Karpas-422 (cell line): Measurements from ENCODE around the gene CHMP4A. TPM values are rescaled to one million over a fixed set of nuclear protein-coding genes. Genes with fewer than 3 reads are reported as not detected.

Experiments
- DNase-seq: peaks from one replicate; pipeline ENCODE4 v3.0.0-alpha.2; 2015
- H2AFZ ChIP-seq: fragments of 200-600 bp; sonication (generic); 2 replicates; pipeline ENCODE4 v1.6.1; 2014; ENCODE audit warnings: antibody characterized with exemption, low read length, mixed read lengths
- H3K27ac ChIP-seq: fragments of 200-600 bp; sonication (generic); 2 replicates; pipeline ENCODE4 v1.5.1; 2014; ENCODE audit warnings: mild to moderate bottlenecking, low read length, moderate library complexity
- H3K27me3 ChIP-seq: fragments of 200-600 bp; sonication (generic); 2 replicates; pipeline ENCODE4 v1.6.1; 2014; ENCODE audit warnings: low read length, mixed read lengths
- H3K36me3 ChIP-seq: fragments of 200-600 bp; sonication (generic); 2 replicates; pipeline ENCODE4 v1.6.1; 2014; ENCODE audit warnings: low read length, mixed read lengths; ENCODE audit not compliant: insufficient read depth
- H3K4me1 ChIP-seq: fragments of 200-600 bp; sonication (generic); 2 replicates; pipeline ENCODE4 v1.6.1; 2014; ENCODE audit warnings: mild to moderate bottlenecking, low read length, mixed read lengths
- H3K4me2 ChIP-seq: fragments of 200-600 bp; sonication (generic); 2 replicates; pipeline ENCODE4 v1.6.1; 2014; ENCODE audit warnings: low read length, low read depth, mild to moderate bottlenecking; ENCODE audit not compliant: poor library complexity, severe bottlenecking
- H3K4me3 ChIP-seq: fragments of 200-600 bp; sonication (generic); 2 replicates; pipeline ENCODE4 v1.5.1; 2014; ENCODE audit warnings: mild to moderate bottlenecking, antibody characterized with exemption, low read length, mixed read lengths
- H3K79me2 ChIP-seq: fragments of 200-600 bp; sonication (generic); 2 replicates; pipeline ENCODE4 v1.6.1; 2014; ENCODE audit warnings: mild to moderate bottlenecking, low read length, mixed read lengths
- H3K9ac ChIP-seq: fragments of 200-600 bp; sonication (generic); 2 replicates; pipeline ENCODE4 v1.6.0; 2014; ENCODE audit warnings: low read length
- H3K9me2 ChIP-seq: fragments of 200-600 bp; sonication (generic), shearing (Covaris generic); replicated peaks from 2 replicates; pipeline ENCODE4 v1.6.0; 2014; ENCODE audit warnings: mild to moderate bottlenecking, low read length, moderate library complexity; ENCODE audit not compliant: insufficient read depth
- H3K9me3 ChIP-seq: fragments of 300-700, 200-600 bp; sonication (generic); 2 replicates; pipeline ENCODE4 v1.6.1; 2014; ENCODE audit warnings: low read length, mixed read lengths
- H4K20me1 ChIP-seq: fragments of 200-600 bp; sonication (generic); 2 replicates; pipeline ENCODE4 v1.6.1; 2014; ENCODE audit warnings: mild to moderate bottlenecking, antibody characterized with exemption, low read length, low read depth; ENCODE audit not compliant: insufficient read depth
- total RNA-seq: library from RNA; depleted of rRNA; stranded (reverse); fragments of >200 nt; shearing (Covaris generic); gene quantifications from 2 replicates; pipeline ENCODE4 v1.2.3, GENCODE V29; 2014; ENCODE audit warnings: low replicate concordance

Gene CHMP4A
- total RNA-seq, 1 experiment from 2014 or later, result 36.8 TPM

- Histone ChIP-seq H2AFZ (no peak overlapping the region), H3K27ac (peak overlapping the region; percentile 78), H3K4me2 (peak overlapping the region; percentile 74), H3K9me2 (no peaks in the 10 kb centered on the region), H3K27me3 (no peaks in the 10 kb centered on the region), H3K4me1 (peaks cover 35% of the 10 kb centered on the region), H3K36me3 (peaks cover 23% of the 10 kb centered on the region), H3K9ac (peak overlapping the region; percentile 89), H3K4me3 (peak overlapping the region; percentile 72), H3K79me2 (peaks cover 29% of the 10 kb centered on the region), H3K9me3 (0 out of 2 replicates have a peak, but pooled peaks cover 2% of the 10 kb centered on the region), H4K20me1 (no peaks in the 10 kb centered on the region)
- no peak for DNase-seq
These were observed 16.2 kb downstream of the CHMP4A start for GRCh38 chr14:24197056-24197450.

- Histone ChIP-seq H3K36me3 (peaks cover 23% of the 10 kb centered on the region), H3K4me3 (peak overlapping the region; percentile 72), H3K9me2 (no peaks in the 10 kb centered on the region), H4K20me1 (no peaks in the 10 kb centered on the region), H3K9me3 (no peaks in the 10 kb centered on the region), H3K27me3 (no peaks in the 10 kb centered on the region), H3K4me1 (peaks cover 35% of the 10 kb centered on the region), H3K27ac (peak overlapping the region; percentile 78), H3K4me2 (peak overlapping the region; percentile 74), H3K9ac (peak overlapping the region; percentile 89), H3K79me2 (peaks cover 33% of the 10 kb centered on the region), H2AFZ (peak overlapping the region; percentile 74; the same call in 1 of the 2 replicates)
- DNase-seq, result peak; percentile 81
These were observed 16.9 kb downstream of the CHMP4A start for GRCh38 chr14:24196071-24197055.

DNA sequence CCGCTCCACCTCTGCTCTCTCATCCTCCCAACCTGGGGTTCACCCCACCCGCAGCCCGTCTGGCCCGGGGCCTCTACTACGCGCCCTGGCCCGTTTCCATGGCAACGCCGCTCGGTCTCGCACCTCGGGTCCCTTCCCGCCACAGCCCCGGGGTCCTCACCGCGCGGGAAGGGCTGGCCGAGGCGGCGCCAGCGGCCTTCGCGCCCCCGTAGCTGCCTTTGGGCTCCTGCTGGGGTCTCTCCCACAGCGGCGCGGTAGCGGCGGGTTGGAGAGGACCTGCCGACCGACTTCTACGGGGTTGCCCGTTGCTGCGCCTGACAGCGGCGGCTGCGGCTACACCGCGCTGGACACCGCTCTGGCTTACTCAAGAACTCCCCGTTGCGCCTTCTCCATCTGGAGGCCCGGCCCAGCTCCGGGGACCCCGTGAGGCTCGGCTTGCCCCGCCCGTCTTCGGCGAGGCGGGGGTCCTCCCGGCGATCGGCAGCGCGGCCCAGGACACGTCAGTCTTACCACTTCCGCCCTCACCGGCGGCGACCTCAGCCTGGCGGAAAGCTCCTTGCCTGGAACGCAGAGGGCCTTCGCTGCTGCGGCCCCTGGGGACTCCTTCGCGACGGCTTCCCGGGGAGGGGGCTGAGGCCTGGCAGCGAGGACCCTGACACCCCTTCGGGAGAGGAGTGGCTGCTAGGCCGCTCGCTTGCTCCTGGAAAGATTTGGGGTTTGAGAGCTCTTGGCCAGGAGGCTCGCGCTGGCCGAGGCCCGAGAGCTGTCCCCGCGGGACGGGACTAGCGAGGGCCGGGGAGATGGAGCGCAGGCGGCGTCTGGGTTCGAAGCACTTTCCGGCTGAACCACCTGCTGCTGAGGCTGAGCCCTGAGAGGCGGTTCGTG is 17.9 kb downstream of the CHMP4A start, which contains the start of gene TM9SF1:
TM9SF1 (minus strand) TSS at position 256 of the 885 bp plus-strand sequence. CDS start 422 bp downstream, outside the sequence.
- Histone ChIP-seq H3K9me3 (no peaks in the 10 kb centered on the region), H3K36me3 (peaks cover 23% of the 10 kb centered on the region), H3K27me3 (no peaks in the 10 kb centered on the region), H3K4me2 (peak within 1 kb of the TSS; percentile 74), H4K20me1 (no peaks in the 10 kb centered on the region), H3K27ac (peak within 1 kb of the TSS; percentile 78), H3K9ac (peak within 1 kb of the TSS; percentile 89), H3K4me3 (peak within 1 kb of the TSS; percentile 72), H2AFZ (peak within 1 kb of the TSS; percentile 74; the same call in 1 of the 2 replicates), H3K79me2 (peaks cover 37% of the 10 kb centered on the region), H3K4me1 (peaks cover 35% of the 10 kb centered on the region), H3K9me2 (no peaks in the 10 kb centered on the region)
- DNase-seq, result peak; percentile 97

GRCh38 chr14:24194873-24195185 is 18.5 kb downstream of the CHMP4A start:
- no peaks in the 10 kb centered on the region for H4K20me1 ChIP-seq
- H3K36me3 ChIP-seq, result peaks cover 27% of the 10 kb centered on the region
- H3K9me3 ChIP-seq, result no peaks in the 10 kb centered on the region
- H3K27me3 ChIP-seq, result no peaks in the 10 kb centered on the region
- peaks cover 38% of the 10 kb centered on the region for H3K4me1 ChIP-seq
- H3K9ac ChIP-seq, result peak overlapping the region; percentile 89
- peaks cover 37% of the 10 kb centered on the region for H3K79me2 ChIP-seq
- H3K27ac ChIP-seq, result peak overlapping the region; percentile 78
- no peak for DNase-seq
- H2AFZ ChIP-seq, result peak overlapping the region; percentile 74; the same call in 1 of the 2 replicates
- peak overlapping the region; percentile 74 for H3K4me2 ChIP-seq
- H3K9me2 ChIP-seq, result no peaks in the 10 kb centered on the region
- H3K4me3 ChIP-seq, result peak overlapping the region; percentile 72

GRCh38 chr14:24194186-24194872 is 19.0 kb downstream of the CHMP4A start:
- Histone ChIP-seq H3K9ac (peak overlapping the region; percentile 89), H3K4me3 (peak overlapping the region; percentile 72)

DNA sequence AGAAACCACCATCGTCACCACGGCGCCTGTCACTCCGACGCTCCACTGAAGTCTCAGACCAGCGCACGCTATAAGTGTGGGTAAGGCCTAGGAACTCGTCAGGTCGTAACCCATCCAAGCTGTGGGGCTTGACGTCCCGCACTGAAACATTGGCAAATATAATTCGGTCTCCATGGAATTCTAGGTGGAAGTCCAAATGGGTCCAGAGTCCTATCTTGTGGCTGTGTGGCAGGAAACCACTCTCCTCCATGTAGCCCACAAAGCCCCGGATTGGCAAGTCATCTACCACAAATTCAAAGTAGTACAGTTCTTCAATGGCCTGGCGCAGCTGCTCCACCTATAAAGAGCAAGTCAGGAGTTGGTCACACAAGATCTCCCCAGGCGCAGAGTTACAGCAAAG is 20.4 kb downstream of the CHMP4A start:
- Histone ChIP-seq H3K27me3 (no peaks in the 10 kb centered on the region), H3K9me2 (no peaks in the 10 kb centered on the region), H3K79me2 (peaks cover 42% of the 10 kb centered on the region), H3K36me3 (peaks cover 27% of the 10 kb centered on the region), H3K4me3 (no peak overlapping the region), H3K9ac (no peak overlapping the region), H3K4me2 (no peak overlapping the region), H4K20me1 (no peaks in the 10 kb centered on the region), H2AFZ (no peak overlapping the region), H3K4me1 (peaks cover 50% of the 10 kb centered on the region), H3K27ac (no peak overlapping the region), H3K9me3 (no peaks in the 10 kb centered on the region)
- DNase-seq, result no peak

More at GRCh38 chr14:24194186-24194872, 19.0 kb downstream of the CHMP4A start:
- peak overlapping the region; percentile 74 for H3K4me2 ChIP-seq
- peak; percentile 51 for DNase-seq
- H3K27me3 ChIP-seq, result no peaks in the 10 kb centered on the region
- H2AFZ ChIP-seq, result no peak overlapping the region
- H3K9me2 ChIP-seq, result no peaks in the 10 kb centered on the region
- H3K27ac ChIP-seq, result peak overlapping the region; percentile 78; the same call in 1 of the 2 replicates
- H3K79me2 ChIP-seq, result peaks cover 37% of the 10 kb centered on the region
- peaks cover 27% of the 10 kb centered on the region for H3K36me3 ChIP-seq
- H3K4me1 ChIP-seq, result peaks cover 43% of the 10 kb centered on the region
- no peaks in the 10 kb centered on the region for H4K20me1 ChIP-seq
- no peaks in the 10 kb centered on the region for H3K9me3 ChIP-seq

- no peak for DNase-seq
- no peak overlapping the region for H3K4me2 ChIP-seq
- H3K27ac ChIP-seq, result no peak overlapping the region
- no peak overlapping the region for H2AFZ ChIP-seq
- no peaks in the 10 kb centered on the region for H3K9me2 ChIP-seq
- H3K36me3 ChIP-seq, result peaks cover 39% of the 10 kb centered on the region
- no peaks in the 10 kb centered on the region for H4K20me1 ChIP-seq
- H3K4me3 ChIP-seq, result no peak overlapping the region
- peaks cover 63% of the 10 kb centered on the region for H3K79me2 ChIP-seq
- H3K9me3 ChIP-seq, result no peaks in the 10 kb centered on the region
- peaks cover 40% of the 10 kb centered on the region for H3K4me1 ChIP-seq
- H3K27me3 ChIP-seq, result no peaks in the 10 kb centered on the region
- H3K9ac ChIP-seq, result no peak overlapping the region
These were observed 22.9 kb downstream of the CHMP4A start for GRCh38 chr14:24190416-24190815.
